MM.1S (cell line): Measurements from ENCODE around the gene TUT1.

ENCODE experiments used
- DNase-seq: peaks from one replicate; pipeline ENCODE4 v3.0.0-alpha.2; 2015
- H2AFZ ChIP-seq: fragments of 300-600 bp; sonication (generic); 2 replicates; pipeline ENCODE4 v1.6.0; 2016; ENCODE audit warnings: antibody characterized with exemption, low read length
- H3F3A ChIP-seq: fragments of 300-600 bp; sonication (generic); 2 replicates; pipeline ENCODE4 v1.6.1; 2016; ENCODE audit warnings: mild to moderate bottlenecking, antibody characterized with exemption, low read length, moderate library complexity, mixed read lengths; ENCODE audit not compliant: insufficient read depth
- H3K27ac ChIP-seq: fragments of 300-600 bp; sonication (generic); 2 replicates; pipeline ENCODE4 v1.5.1; 2016; ENCODE audit warnings: mild to moderate bottlenecking, low read length
- H3K27me3 ChIP-seq: fragments of 300-600 bp; sonication (generic); replicated peaks from 2 replicates; pipeline ENCODE4 v1.6.0; 2016; ENCODE audit warnings: low read length; ENCODE audit not compliant: insufficient read depth
- H3K36me3 ChIP-seq: fragments of 300-600 bp; sonication (generic); replicated peaks from 2 replicates; pipeline ENCODE4 v1.6.1; 2016; ENCODE audit warnings: mild to moderate bottlenecking, low read length, mixed read lengths; ENCODE audit not compliant: insufficient read depth
- H3K4me1 ChIP-seq: fragments of 300-600 bp; sonication (generic); 2 replicates; pipeline ENCODE4 v1.6.1; 2016; ENCODE audit warnings: low read length, mixed read lengths
- H3K4me2 ChIP-seq: fragments of 300-600 bp; sonication (generic); 2 replicates; pipeline ENCODE4 v1.6.0; 2016; ENCODE audit warnings: low read depth, low read length
- H3K4me3 ChIP-seq: fragments of 300-600 bp; sonication (generic); 2 replicates; pipeline ENCODE4 v1.5.1; 2016; ENCODE audit warnings: low read length, mixed read lengths
- H3K79me2 ChIP-seq: fragments of 300-600 bp; sonication (generic); 2 replicates; pipeline ENCODE4 v1.6.1; 2016; ENCODE audit warnings: mixed run types, low read length, mixed read lengths
- H3K9ac ChIP-seq: fragments of 300-600 bp; sonication (generic); 2 replicates; pipeline ENCODE4 v1.6.1; 2016; ENCODE audit warnings: low read length, mixed read lengths
- H3K9me2 ChIP-seq: fragments of 300-600 bp; sonication (generic); replicated peaks from 2 replicates; pipeline ENCODE4 v1.6.1; 2016; ENCODE audit warnings: mild to moderate bottlenecking, low read length, mixed read lengths; ENCODE audit not compliant: insufficient read depth
- H3K9me3 ChIP-seq: fragments of 300-600 bp; sonication (generic); replicated peaks from 2 replicates; pipeline ENCODE4 v1.6.1; 2016; ENCODE audit warnings: mild to moderate bottlenecking, low read length, mixed read lengths; ENCODE audit not compliant: insufficient read depth
- H4K20me1 ChIP-seq: fragments of 300-600 bp; sonication (generic); 2 replicates; pipeline ENCODE4 v1.6.1; 2016; ENCODE audit warnings: mild to moderate bottlenecking, low read length, moderate library complexity, mixed read lengths; ENCODE audit not compliant: insufficient read depth
- CTCF ChIP-seq: fragments of 300-600 bp; sonication (generic); IDR thresholded peaks from 2 replicates; pipeline ENCODE4 v1.5.1; 2016; ENCODE audit warnings: antibody characterized with exemption, low read length, mixed read lengths
- EZH2 ChIP-seq: fragments of 300-600 bp; sonication (generic); optimal IDR thresholded peaks from 2 replicates; pipeline ENCODE3; 2017; ENCODE audit warnings: low read depth, mild to moderate bottlenecking, antibody characterized with exemption, low read length, mixed read lengths
- EZH2phosphoT487 ChIP-seq: fragments of 300-600 bp; sonication (generic); IDR thresholded peaks from 2 replicates; pipeline ENCODE4 v1.6.1; 2018; ENCODE audit warnings: antibody characterized with exemption, low read length

The TUT1 gene

GRCh38 chr11:62605902-62606301 lies 14.6 kb upstream of the TUT1 start:
- Histone ChIP-seq H3K27ac (no peak overlapping the region), H3F3A (peaks cover 5% of the 10 kb centered on the region; the same call in 1 of the 2 replicates), H3K79me2 (peaks cover 9% of the 10 kb centered on the region), H3K9me3 (no peaks in the 10 kb centered on the region), H3K27me3 (no peaks in the 10 kb centered on the region), H2AFZ (no peak overlapping the region), H3K9me2 (no peaks in the 10 kb centered on the region), H4K20me1 (no peaks in the 10 kb centered on the region), H3K4me1 (no peaks in the 10 kb centered on the region), H3K9ac (no peak overlapping the region), H3K36me3 (no peaks in the 10 kb centered on the region), H3K4me3 (no peak overlapping the region), H3K4me2 (no peak overlapping the region)
- DNase-seq = no peak
- TF ChIP-seq CTCF = no peak
- no peak for TF ChIP-seq EZH2
- no peak for TF ChIP-seq EZH2phosphoT487

GRCh38 chr11:62605467-62605866 lies 14.1 kb upstream of the TUT1 start:
- Histone ChIP-seq H2AFZ (no peak overlapping the region), H3F3A (peaks cover 9% of the 10 kb centered on the region), H3K9me3 (no peaks in the 10 kb centered on the region), H3K4me2 (no peak overlapping the region), H3K36me3 (no peaks in the 10 kb centered on the region), H3K9ac (no peak overlapping the region), H3K79me2 (peaks cover 10% of the 10 kb centered on the region), H3K9me2 (no peaks in the 10 kb centered on the region), H4K20me1 (no peaks in the 10 kb centered on the region), H3K27me3 (no peaks in the 10 kb centered on the region), H3K4me3 (no peak overlapping the region), H3K4me1 (no peaks in the 10 kb centered on the region), H3K27ac (no peak overlapping the region)
- no peak for DNase-seq
- no peak for TF ChIP-seq EZH2
- no peak for TF ChIP-seq CTCF
- TF ChIP-seq EZH2phosphoT487 = no peak

- H3K9me3 ChIP-seq = no peaks in the 10 kb centered on the region
- H3K9ac ChIP-seq = no peak overlapping the region
- H3K4me2 ChIP-seq = no peak overlapping the region
- H3K27me3 ChIP-seq = no peaks in the 10 kb centered on the region
- no peaks in the 10 kb centered on the region for H4K20me1 ChIP-seq
- no peak overlapping the region for H3K4me3 ChIP-seq
- no peaks in the 10 kb centered on the region for H3K9me2 ChIP-seq
- H3F3A ChIP-seq = peaks cover 16% of the 10 kb centered on the region
- H3K36me3 ChIP-seq = no peaks in the 10 kb centered on the region; the same call in 1 of the 2 replicates
- DNase-seq = no peak
- H3K27ac ChIP-seq = no peak overlapping the region
- TF ChIP-seq EZH2 = no peak
- no peak for TF ChIP-seq CTCF
- TF ChIP-seq EZH2phosphoT487 = no peak
- peaks cover 19% of the 10 kb centered on the region for H3K79me2 ChIP-seq
- no peak overlapping the region for H2AFZ ChIP-seq
- peaks cover 4% of the 10 kb centered on the region; the same call in 1 of the 2 replicates for H3K4me1 ChIP-seq
Observed at GRCh38 chr11:62604460-62605120, 13.3 kb upstream of the TUT1 start.
